ENCODE measurements around the gene FGGY.
"Not testable (repeated sequence)": the region's sequence is repeated elsewhere in the genome, so short reads cannot be mapped to it uniquely, and the experiment has no call there.

Gene FGGY

GRCh38 chr1:59290193-59290949 is 6.5 kb upstream of the FGGY start:
- DNase-seq, result no peak

GRCh38 chr1:59291561-59291960 is 5.3 kb upstream of the FGGY start:
- no peak for DNase-seq

DNA sequence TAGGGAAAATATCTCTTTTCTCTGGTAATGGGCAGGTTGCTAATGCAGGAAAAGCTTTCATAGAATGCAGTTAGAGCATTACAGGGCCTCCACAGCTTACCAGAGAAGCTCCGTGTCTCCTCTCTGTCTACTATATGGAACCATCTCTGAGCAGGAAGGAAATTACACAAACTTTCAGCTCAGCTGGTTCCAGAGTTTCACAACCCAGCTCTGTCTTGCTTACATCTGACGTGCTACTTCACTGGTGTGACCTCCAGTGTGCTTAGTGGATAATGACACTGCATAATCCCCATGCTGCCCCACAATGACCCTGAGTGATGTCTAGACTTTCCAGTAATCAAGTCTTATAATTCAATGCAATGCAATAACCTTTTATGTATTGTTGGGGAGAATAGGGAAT is 4.3 kb upstream of the FGGY start:
- no peak for DNase-seq

DNA sequence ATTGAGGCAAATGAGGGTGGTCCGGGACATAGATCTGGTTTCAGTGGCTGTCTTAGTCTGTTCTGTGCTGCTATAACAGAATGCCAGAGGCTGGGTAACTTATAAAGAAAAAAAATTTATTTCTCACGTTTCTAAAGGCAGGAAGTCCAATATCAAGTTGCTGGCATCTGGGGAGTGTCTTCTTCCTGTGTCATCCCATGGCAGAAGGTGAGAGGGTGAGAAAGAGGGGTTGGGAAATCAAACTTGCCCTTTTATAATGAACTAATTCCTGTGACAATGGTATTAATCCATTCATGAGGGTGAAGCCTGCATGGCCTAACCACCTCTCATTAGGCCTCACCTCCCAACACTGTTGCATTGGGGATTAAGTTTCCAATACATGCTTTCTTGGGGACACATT is 3.7 kb upstream of the FGGY start:
- DNase-seq, result no peak

- no peak for DNase-seq
These were observed 3.0 kb upstream of the FGGY start for GRCh38 chr1:59293849-59294248.

- DNase-seq, result no peak
These were observed 2.5 kb upstream of the FGGY start for GRCh38 chr1:59294423-59294822.

- no peak for DNase-seq
These were observed 1.3 kb upstream of the FGGY start for GRCh38 chr1:59295618-59296017.

DNA sequence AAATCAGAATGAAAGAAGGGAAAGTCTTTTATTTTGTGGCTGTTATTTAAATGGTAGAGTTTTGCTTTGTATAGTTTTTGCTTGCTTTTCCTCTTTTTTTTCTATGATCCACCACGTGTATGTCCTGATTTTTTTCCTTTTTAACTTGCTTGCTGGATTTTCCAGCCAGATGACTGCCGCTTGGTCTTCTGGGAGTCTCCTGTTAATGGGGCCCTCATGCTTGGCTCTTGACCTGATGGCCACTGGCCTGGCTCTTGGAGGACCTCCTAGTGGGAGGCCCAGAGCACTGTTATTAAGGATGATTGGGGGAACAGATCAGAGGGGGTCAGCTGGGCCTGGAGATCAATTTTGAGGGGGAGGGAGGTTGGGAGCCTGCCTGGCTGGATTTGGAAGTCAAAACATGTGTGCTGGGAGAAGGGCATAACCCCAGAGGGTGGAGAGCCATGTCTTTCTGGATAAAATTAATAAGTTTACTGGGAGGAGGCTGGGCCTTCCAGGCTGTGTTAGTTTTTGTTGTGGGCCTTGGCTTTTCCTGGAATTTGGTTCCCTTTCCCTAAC is 1.2 kb downstream of the FGGY start:
- no peak for DNase-seq

DNA sequence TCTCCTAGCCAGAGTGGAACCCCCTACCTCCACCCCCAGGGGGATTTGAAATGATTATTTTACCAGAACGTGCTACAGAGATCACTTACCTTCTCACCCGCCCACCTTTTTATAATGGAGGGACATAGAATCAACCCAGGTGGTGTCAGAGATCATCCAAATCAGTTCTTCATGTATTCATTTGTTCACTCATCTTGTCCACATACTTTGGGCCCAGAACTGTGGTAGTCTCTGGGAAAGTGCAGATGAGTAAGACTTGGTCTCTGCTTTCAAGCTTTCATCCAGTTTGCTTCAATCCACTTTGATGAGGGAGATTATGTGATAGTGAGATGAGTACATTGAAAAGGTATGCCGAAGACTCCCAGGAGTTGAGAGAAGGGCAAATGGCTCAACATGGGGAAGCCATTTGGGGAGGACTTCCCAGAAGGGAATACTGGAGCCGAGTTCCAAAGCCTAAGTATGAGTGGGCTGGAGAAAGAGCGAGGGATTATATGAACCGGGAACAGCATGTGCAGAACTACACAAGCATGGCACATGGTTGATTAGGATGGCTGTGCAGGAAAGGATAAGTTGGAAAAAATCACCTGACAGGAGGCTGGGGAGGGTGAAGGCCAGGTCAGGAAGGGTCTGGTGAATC is 1.9 kb downstream of the FGGY start:
- DNase-seq, result no peak

DNA sequence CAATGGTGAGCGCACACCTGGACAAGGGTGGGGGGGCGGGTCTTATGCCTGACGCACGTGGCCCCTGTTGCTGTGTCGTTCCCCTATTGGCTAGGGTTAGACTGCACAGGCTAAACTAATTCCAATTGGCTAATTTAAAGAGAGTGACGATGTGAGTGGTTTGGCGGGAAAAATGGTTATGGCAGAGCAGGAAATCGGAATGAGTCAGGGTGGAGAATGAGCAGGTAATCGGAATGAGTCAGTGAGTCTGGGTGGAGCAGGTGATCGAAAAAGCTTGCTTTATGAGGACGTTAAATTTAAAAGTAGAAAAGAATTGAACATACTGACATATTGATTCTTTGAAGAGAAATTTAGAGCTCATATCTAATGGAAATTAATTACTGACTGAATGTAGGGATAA is 2.8 kb downstream of the FGGY start:
- not testable (repeated sequence) for DNase-seq

DNA sequence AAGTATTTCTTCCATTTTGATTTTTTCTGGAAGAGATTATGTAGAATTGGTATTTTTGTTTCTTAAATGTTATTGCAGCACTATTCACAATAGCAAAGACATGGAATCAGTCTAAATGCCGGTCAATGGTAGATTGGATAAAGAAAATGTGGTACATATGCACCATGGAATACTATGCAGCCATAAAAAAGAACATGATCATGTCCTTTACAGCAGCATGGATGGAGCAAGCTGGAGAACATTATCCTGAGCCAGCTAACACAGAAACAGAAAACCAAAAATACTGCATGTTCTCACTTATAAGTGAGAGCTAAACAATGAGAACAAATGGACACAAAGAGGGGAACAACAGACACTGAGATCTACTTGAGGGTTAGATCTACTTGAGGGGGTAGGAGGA is 5.4 kb downstream of the FGGY start:
- DNase-seq, result no peak

DNA sequence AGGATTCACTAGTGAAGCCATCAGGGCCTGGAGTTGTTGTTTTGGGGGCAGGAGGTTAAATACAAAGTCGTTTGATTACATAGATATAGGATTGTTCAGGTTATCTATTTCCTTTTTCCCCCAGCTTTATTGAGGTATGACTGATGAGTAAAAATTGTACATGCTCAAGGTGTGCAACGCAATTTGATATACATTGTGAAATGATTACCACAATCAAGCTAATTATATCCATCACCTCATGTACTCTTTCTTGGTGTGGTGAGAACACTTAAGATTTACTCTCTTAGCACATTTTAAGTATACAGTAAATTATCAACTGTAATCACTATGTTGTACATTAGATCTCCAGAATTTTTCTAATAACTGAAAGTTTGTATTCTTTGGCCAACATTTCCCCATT is 6.0 kb downstream of the FGGY start:
- no peak for DNase-seq

DNA sequence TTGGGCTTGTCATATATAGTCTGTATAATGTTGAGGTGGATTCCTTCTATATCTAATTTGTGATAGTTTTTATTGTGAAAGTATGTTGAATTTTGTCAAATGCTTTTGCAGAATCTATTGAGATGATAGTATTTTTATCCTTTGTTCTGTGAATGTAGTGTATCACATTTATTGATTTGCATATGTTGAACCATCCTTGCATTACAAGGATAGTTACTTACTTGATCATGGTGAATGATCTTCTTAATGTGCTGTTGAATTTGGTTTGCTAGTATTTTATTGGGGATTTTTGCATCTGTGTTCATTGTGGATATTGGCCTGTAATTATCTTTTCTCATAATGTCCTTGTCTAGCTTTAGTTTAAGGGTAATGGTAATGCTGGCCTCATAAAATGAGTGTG is 8.3 kb downstream of the FGGY start:
- DNase-seq, result no peak

DNA sequence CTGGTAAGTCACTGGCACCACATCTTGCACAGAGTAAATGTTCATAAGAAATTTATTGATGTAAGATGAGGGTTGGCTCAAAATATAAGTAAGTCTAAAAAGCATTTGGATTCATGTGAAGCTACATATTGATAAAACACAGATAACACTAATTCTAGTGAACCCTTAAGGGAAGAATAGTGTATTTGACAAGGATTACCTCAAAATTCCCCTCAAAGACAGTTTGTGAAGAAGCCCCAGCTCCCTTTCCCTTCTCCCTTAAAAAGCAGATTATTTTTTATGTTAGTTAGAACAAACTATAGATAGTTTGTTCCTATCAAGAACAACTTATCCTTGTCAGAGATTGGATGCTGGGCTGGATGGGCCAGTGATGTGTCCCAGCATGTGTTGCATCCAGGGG is 10.7 kb downstream of the FGGY start:
- DNase-seq, result no peak

DNA sequence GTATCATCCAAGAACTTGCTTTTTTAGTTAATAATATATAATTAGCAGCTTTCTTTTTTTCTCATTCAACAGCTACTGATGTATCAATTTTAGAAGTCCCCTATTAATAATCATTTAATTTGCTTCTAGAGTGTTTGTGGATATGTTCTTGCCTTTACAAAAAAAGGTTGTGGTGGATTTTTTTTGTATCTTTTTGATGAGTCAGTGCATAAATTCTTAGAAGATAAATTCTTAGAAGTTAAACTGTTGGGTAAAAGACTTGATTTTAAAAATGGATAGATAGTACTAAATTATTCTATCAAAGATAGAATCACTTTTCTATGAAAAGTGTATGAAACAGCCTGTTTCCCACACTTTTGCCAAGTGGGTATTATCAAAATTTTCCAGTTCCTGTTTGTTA is 11.9 kb downstream of the FGGY start:
- DNase-seq, result no peak

GRCh38 chr1:59309392-59309791 is 12.5 kb downstream of the FGGY start:
- DNase-seq, result no peak

GRCh38 chr1:59309795-59310548 is 13.1 kb downstream of the FGGY start:
- DNase-seq, result no peak

DNA sequence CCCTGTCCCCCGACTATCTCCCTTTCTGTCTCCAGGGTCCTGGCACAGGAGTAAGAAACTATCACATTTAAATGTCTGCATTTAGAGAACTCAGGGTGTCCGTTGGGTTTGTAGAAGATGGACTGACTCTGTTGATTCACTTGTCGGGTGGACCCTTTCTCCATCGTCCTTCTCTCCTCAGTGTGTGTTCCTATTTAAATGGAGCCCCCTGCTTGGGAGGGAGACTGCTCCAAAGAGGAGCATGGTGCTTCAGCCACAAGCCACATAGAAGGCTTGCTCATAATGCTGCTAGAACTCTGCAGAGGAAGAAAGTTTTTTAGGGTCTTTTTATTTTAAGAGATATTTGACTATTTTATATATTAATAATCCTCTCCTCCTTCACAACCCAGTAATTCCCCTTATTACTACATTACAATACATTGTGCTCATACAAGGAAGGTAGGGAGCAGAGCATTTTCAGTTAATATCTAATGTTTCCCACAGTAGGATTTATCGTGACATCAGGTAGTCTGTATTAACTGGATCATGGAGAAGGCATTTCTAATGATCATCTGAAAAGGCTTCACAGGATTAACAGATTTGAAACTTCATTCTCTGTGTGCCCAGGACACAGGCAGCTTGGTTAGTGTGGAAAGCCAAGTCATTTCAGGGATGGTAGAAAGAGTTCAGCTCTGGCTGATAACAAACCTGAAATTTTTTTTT is 13.8 kb downstream of the FGGY start:
- no peak for DNase-seq

GRCh38 chr1:59314776-59315528 is 18.1 kb downstream of the FGGY start:
- no peak for DNase-seq

DNA sequence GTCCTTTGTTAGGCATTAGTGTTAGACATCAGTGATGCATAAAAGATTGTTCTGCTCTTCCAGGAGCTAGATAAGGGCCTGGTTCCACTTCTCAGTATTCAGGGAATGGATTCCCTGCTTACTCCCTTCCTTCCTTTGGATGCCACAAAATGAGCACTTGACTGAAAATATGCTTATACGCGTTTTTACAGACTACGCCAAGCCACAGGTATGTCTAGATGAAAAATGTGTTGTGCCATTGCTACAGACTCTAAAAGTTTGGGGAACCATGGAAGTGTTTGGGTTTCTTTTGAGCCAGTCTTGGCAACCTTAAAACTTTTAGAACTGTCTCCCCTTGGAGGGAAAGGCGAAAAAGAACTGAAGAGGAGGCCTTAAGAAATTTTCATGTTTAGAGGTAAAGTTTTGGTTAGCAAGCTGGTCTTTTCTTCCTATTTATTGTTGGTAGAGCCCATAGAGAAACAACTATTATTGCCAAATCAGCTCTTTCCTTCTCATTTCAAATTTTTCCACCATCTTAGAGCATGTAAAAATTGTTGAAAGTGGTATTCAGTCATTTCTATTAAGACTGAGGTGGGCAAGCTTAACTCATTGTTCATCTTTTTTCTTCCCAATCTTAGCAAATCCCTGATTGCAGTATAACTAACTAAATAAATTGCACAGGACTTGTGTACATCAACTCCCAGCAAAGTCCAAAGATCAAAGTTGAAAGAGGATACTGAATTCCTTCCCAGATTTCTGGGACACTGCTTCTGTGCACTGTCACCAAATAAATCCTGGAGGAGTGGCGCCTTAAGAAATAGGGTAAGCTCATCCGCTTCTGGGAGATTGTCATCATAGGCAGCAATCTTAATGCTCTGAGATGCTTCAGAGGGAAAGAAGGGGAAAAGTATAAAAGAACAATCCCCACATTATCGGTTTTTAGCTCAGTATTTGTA is 18.9 kb downstream of the FGGY start:
- no peak for DNase-seq

DNA sequence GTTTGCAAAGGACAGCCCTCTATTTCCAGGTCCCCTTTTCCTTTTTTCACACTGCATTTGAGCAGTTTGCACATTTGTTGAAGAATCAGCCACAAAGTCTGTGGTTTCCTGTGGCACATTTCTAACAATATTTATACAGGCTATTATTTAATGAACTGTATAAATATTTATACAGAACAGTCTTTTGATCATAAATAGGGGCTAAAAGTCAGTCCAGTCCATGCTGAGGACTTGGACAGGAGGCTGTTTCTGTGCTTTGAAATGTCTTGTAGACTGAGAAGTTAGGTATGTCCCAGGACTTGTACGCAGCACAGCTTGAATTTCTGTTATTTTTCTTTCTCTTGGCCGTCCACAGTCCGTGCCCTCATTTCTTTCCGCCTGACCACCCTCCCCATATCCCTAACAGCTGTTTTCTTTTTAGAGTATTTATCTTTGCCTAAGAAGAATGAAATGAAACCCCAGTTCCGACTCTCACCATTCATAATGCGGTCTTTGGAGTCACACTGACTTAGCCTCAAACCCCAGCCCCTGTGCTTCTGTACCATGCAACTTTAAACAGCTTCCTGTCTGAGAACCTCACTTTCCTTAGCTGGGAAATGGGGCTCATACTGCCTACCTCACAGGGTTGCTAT is 19.7 kb downstream of the FGGY start:
- DNase-seq, result no peak
